ELF-1 (cell line): ENCODE measurements around the gene PCCA.
A peak's percentile ranks its signal among the peaks of the same experiment; 100 is the strongest.
"Not testable (repeated sequence)": the region's sequence is repeated elsewhere in the genome, so short reads cannot be mapped to it uniquely, and the experiment has no call there.

Experiments used
- DNase-seq: peaks from one replicate; pipeline ENCODE4 v3.0.0-alpha.2; 2016; ENCODE audit warnings: low read depth, low spot score

Gene PCCA

GRCh38 chr13:100140441-100140840 lies 51.5 kb downstream of the PCCA start:
- DNase-seq: no peak

DNA sequence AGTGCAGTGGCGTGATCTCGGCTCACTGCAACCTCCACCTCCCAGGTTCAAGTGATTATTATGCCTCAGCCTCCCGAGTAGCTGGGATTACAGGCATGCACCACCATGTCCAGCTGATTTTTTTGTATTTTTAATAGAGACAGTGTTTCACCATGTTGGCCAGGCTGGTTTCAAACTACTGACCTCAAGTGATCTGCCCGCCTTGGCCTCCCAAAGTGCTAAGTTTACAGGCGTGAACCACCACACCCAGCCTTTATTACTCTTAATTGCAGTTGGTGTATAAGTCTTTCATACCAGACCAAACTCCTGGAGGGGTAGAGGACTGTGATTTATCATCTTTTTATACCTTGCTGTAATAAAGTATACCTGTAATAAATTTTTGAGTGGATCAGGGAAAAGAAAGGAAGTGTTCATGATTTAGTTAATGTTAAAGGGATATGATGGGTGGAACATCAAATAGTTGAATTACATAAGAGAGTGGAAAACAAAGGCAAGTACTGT lies 52.6 kb downstream of the PCCA start:
- not testable (repeated sequence) for DNase-seq

- no peak for DNase-seq
These were observed 57.6 kb downstream of the PCCA start for GRCh38 chr13:100146534-100146933.

- DNase-seq: no peak
These were observed 58.9 kb downstream of the PCCA start for GRCh38 chr13:100147825-100148224.

DNA sequence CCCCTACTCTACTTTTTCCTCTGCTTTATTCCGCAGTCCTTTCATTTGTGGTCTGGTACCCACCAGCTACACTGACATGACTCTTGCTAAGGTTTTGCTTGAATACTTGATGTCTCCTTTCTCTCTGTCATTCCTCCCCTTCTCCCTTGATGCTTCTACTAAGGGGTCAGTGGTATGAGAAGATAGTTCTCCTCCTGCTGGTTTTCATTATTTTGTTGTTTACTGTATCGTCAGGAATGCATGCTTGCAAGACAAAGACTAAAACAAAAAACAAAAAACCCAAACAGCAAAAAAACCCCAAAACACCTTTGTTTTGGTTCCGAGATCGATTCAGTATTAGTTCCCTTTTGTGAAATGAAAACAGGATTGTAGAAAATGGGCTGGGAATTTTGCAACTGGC lies 59.5 kb downstream of the PCCA start:
- no peak for DNase-seq

- DNase-seq: no peak
These were observed 60.5 kb downstream of the PCCA start for GRCh38 chr13:100149389-100149788.

DNA sequence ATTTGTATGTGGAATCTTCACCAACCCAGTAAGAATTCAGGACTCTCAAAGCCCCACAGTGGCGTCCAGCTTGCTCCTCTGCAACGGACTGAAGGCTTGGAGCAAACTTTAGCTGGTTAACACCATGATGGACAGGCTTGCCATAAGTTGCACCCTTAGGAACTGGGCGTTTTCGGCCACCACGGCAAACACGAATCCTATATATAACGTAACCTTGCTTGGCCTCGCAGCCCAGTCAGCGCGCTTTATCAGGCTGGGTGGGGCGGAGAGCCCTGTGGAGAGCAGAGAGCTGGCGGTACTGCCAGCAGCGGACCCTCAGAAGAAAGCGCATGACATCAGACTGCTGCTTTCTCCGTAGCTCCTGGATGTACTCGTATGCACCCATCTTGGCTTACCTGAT lies 61.8 kb downstream of the PCCA start:
- DNase-seq: peak; percentile 20

GRCh38 chr13:100154842-100155416 lies 66.0 kb downstream of the PCCA start:
- DNase-seq: no peak

DNA sequence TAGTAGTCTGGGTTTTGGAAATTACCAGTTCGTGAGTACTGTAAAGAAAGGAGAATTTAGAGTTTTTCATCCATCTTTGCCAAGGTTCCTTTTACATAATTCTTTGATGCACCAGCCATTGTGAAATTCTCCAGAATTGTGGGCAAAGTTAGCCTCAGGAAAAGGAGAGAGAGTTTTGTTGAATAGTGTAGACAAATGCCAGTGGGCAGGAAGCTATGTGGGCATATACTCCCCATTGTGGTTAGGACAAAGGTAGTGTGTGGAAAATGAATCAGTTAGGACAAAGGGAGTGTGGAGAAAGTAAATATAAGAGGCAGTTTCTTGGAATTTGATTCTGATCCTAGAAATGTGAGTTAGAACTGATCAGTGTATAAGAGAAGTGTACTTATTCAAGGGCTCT lies 67.9 kb downstream of the PCCA start:
- DNase-seq: no peak

- DNase-seq: no peak
These were observed 69.7 kb downstream of the PCCA start for GRCh38 chr13:100158569-100158968.

GRCh38 chr13:100159584-100159983 lies 70.7 kb downstream of the PCCA start:
- DNase-seq: no peak

GRCh38 chr13:100160450-100160849 lies 71.6 kb downstream of the PCCA start:
- no peak for DNase-seq

GRCh38 chr13:100163375-100163774 lies 74.5 kb downstream of the PCCA start:
- no peak for DNase-seq

DNA sequence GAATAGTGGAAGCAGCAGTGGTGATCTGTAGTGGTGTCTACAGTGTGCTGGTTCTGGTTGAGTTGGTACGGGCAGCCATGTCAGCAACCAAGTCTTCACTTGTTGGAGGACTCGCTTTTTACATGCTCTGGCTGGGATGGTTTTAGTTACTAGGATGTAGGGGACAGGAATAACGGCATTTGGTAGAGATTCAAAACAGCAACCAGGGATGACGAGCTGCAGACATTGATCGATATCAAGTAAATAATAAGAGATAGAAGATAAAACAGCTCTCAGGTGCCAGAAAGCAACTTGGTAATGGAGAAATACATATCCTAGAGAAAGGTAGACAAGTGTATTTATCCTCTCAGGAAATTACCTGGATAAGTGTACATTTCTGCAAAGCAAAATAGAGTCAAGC lies 84.3 kb downstream of the PCCA start:
- no peak for DNase-seq

DNA sequence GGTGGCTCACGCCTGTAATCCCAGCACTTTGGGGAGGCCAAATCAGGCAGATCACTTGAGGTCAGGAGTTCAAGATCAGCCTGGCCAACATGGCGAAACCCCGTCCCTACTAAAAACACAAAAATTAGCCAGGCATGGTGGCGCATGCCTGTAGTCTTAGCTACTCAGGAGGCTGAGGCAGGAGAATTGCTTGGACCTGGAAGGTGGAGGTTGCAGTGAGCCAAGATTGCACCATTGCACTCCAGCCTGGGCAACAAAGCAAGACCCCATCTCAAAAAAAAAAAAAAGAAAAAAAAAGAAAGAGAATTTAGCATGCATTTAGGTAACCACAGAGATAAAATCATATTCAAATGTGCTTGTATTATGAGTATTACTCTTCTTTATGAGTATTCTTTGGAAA lies 85.6 kb downstream of the PCCA start:
- not testable (repeated sequence) for DNase-seq

GRCh38 chr13:100175078-100175802 lies 86.3 kb downstream of the PCCA start:
- no peak for DNase-seq

DNA sequence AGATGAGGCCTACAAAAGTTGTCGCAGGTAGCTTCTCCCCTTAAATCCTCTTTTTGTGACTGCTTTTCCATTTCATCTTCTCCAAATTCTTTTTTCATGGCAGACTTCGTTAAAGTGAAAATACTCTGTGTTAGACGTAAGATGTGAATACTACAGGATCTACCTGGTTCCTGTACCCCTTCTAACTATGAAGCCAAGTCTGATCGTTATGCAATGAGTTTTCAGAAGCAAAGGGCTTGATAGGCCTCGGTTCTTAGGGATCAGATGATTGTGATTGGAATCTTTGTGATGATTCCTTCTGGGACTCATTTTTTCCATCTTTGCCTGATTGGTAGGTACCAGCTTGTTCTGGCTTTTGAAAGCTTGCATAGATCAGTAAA lies 86.9 kb downstream of the PCCA start:
- DNase-seq: no peak

DNA sequence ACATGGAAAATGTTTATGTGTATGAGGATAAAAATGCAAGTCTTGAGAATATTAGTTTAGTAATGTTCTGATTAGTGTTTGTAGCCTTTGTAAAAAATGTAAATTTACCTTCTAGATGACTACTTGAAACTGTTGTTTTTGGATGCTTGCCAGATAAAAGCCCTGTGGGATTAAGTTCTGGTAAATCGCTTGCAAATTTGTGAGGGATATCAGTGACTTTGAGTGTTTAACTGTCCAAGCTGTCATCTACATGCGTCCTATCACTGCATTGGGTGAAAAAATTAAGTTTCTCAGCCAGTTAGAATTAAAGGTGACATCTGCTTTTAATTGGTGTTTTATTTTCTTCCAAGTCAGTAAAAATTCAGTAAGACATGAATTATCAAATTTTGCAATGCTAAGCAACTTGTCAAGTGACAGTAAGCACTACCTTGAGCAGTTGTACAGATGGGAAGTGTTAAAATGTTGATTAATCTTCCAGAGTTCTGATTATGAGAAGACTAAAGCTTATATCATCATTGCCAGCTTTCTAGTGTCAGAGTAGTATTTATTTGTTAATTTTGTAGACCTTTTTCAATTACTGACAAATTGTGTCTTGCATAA lies 88.0 kb downstream of the PCCA start:
- DNase-seq: no peak

DNA sequence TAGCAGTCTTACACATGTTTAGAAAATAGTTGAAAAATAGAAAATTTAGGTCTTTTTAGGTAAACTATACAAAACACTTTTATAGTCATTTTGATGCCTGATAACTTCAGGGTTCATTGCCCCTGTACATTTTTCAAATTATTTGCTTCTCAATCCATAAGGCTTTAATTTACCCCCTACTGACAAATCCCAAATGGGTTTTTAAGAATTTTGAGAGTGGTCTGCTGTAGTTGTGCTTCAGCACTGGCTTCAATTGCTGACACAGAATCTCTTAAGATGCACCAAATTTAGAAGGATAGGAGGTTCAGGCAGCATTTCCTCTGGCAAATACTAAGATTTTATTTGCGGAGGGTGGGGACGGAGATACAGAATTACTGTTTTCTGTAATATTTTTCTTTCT lies 89.4 kb downstream of the PCCA start:
- no peak for DNase-seq

DNA sequence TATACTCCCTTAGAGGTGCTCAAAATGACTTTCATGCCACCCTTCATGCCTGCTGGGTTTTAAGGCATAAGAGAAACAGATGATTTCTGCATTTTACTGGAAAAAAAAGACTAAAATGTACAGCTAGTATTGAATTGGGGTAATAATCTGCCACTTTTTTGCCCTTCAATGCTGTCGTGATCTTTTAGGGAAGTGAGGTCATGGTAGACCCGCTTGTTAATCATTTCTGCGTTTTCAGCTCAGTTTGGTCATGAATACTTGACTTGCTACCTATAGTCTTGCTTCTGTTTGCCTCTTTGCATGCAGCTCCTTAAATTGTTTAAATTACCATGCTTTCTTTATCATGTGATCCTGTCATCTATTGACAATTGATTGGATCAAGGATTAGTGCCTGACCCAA lies 90.4 kb downstream of the PCCA start:
- no peak for DNase-seq

GRCh38 chr13:100182900-100183490 lies 94.1 kb downstream of the PCCA start:
- DNase-seq: no peak

GRCh38 chr13:100184095-100184494 lies 95.2 kb downstream of the PCCA start:
- DNase-seq: no peak

GRCh38 chr13:100195568-100195967 lies 106.7 kb downstream of the PCCA start:
- DNase-seq: no peak
